Loucy (cell line): Measurements from ENCODE around the gene STRN.

Source experiments
- CTCF ChIP-seq: fragments of 200-600 bp; sonication (generic); conservative IDR thresholded peaks from 2 replicates; pipeline ENCODE4 v1.5.1; 2014; ENCODE audit warnings: mild to moderate bottlenecking, antibody characterized with exemption, low read length
- EZH2phosphoT487 ChIP-seq: fragments of 200-600 bp; IDR thresholded peaks from 2 replicates; pipeline ENCODE4 v1.6.1; 2018; ENCODE audit warnings: antibody characterized with exemption, mild to moderate bottlenecking, moderate library complexity, borderline replicate concordance

GRCh38 chr2:36886664-36887063, 79.7 kb downstream of the STRN start:
- no peak for TF ChIP-seq CTCF
- TF ChIP-seq EZH2phosphoT487: no peak
